ENCODE measurements around the gene CLASP1.
"Not testable (repeated sequence)": the region's sequence is repeated elsewhere in the genome, so short reads cannot be mapped to it uniquely, and the experiment has no call there.

The CLASP1 gene

GRCh38 chr2:121398853-121399252 is 250.4 kb downstream of the CLASP1 start:
- Mint-ChIP-seq H3K4me3 (no peak overlapping the region), H3K27ac (no peak overlapping the region), H3K36me3 (ENCODE audit: insufficient read depth) (peaks cover 37% of the 10 kb centered on the region), H3K9me3 (no peaks in the 10 kb centered on the region), H3K27me3 (no peaks in the 10 kb centered on the region), H3K4me1 (ENCODE audit: low read depth in 2 of 2) (no peaks in the 10 kb centered on the region)
- DNase-seq (no peak), ATAC-seq (replicated peaks) (no peak)

DNA sequence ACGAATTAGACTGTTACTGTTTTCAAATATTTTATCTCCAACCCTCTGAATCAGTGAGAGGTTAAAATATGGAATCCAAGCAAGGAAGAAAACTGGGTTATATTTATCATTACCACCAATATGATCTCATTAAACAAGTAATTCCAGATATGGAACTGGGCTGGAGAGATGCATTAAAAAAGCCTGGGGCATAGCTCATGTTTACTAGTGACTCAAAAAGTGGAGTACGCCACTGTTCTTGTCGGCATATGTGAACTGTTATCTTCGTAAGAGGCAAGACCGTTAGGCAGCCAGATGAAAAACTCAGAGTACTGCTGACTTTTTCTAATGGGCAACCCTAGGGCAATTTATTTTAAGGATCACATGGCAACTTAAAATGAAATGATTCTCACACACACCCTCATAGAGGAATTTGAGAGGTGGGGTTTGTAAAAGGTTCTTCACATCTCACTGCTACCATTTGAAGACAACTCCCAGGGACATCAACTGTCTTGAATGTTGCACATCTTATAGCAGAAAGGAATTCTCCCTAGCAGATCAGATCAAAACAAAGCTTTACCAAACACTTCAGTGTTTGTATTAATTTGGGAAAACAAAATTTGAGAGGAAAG is 259.1 kb downstream of the CLASP1 start:
- DNase-seq (no peak), ATAC-seq (replicated peaks) (no peak)
- H3K27me3 Mint-ChIP-seq: no peaks in the 10 kb centered on the region
- no peaks in the 10 kb centered on the region for H3K9me3 Mint-ChIP-seq
- H3K27ac Mint-ChIP-seq: no peak overlapping the region
- no peak overlapping the region for H3K4me3 Mint-ChIP-seq
- peaks cover 0 to 4% of the 10 kb centered on the region in 2 donors for H3K4me1 Mint-ChIP-seq (ENCODE audit: low read depth in 2 of 2)
- H3K36me3 Mint-ChIP-seq (ENCODE audit: insufficient read depth): peaks cover 50% of the 10 kb centered on the region

DNA sequence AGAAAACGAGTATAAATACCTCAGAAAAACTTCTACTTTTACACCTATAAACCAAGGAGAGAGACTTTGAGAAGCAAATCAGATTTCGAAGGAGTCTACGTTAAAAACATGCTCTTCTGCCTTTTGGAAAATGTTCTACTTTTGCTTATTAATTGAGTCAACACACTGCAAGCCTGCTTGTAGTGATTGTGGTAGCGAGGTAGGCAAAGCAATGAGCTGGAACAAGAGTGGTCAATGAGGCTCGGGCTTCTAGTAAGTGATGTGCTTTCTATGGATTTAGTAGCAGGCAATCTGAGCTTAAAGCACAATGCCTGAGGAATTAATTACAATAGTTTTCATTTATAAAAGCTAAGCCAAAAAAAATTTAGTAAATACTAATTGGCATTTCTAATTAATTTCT is 260.9 kb downstream of the CLASP1 start:
- Mint-ChIP-seq H3K9me3 (no peaks in the 10 kb centered on the region), H3K36me3 (ENCODE audit: insufficient read depth) (peaks cover 46% of the 10 kb centered on the region), H3K4me3 (no peak overlapping the region), H3K27me3 (no peaks in the 10 kb centered on the region), H3K27ac (peak overlapping the region in 1 of 2 donors; percentile 61), H3K4me1 (ENCODE audit: low read depth in 2 of 2) (peaks cover 0 to 4% of the 10 kb centered on the region in 2 donors)
- DNase-seq (no peak), ATAC-seq (replicated peaks) (no peak)

DNA sequence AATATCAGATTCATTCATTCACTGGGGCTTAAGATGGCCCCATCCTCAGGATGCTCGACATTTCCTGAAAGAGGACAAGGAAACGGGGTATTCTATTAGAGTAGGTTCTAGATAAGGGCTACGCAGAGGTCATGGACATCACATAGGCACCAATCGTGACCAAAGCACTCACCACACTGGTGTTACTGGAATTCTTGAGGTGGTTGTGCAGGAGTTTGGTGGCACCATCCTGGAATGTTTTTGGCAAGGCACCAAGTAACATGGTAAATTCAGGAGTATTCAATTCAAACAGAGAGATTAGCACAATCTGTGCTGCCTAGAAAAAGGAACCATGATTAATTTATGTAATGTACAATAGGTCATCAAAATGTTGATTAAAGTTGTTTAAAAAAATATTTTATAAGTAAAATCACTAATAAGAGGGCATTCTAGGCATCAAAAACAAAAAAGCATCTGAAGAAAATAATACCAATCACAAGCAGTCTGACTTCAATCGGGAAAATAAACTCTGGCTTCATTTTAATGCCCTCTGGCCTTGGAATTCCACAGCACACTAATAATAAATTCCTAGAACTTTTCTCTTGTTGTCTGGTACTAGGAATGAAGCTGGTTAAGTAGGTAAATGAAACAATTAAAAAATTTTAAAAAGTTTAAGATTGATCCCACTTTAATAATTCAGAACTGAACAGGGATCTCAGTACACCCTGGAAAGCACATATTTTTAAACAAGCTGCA is 261.5 kb downstream of the CLASP1 start:
- Mint-ChIP-seq H3K27ac (peak overlapping the region in 1 of 2 donors; percentile 61), H3K36me3 (ENCODE audit: insufficient read depth) (peaks cover 42% of the 10 kb centered on the region), H3K4me1 (ENCODE audit: low read depth in 2 of 2) (peaks cover 2 to 4% of the 10 kb centered on the region in 2 donors), H3K27me3 (no peaks in the 10 kb centered on the region), H3K9me3 (no peaks in the 10 kb centered on the region), H3K4me3 (no peak overlapping the region)
- DNase-seq (no peak), ATAC-seq (replicated peaks) (no peak)

DNA sequence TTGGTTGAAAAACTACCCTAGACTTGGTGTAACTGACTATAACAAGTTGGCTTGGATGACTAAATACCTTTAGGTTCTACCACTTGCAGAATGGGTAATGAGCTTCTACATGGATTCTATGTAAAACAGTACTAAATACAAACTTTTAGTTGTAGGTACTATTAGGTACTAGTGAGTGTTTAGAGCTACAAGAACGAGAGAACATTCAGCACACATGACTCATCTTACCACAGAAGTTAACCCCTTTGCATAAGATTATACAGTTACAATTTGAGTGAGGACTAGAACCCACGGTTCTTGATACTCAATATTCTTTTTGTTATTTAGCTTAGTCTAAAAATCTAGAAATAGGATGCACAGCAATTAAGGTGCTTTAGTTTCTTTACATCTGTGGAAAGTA is 262.6 kb downstream of the CLASP1 start:
- Mint-ChIP-seq H3K9me3 (no peaks in the 10 kb centered on the region), H3K27ac (no peak overlapping the region), H3K4me1 (ENCODE audit: low read depth in 2 of 2) (peaks cover 2 to 4% of the 10 kb centered on the region in 2 donors), H3K27me3 (no peaks in the 10 kb centered on the region), H3K36me3 (ENCODE audit: insufficient read depth) (peaks cover 49% of the 10 kb centered on the region), H3K4me3 (no peak overlapping the region)
- ATAC-seq (replicated peaks): no peak
- DNase-seq: no peak

DNA sequence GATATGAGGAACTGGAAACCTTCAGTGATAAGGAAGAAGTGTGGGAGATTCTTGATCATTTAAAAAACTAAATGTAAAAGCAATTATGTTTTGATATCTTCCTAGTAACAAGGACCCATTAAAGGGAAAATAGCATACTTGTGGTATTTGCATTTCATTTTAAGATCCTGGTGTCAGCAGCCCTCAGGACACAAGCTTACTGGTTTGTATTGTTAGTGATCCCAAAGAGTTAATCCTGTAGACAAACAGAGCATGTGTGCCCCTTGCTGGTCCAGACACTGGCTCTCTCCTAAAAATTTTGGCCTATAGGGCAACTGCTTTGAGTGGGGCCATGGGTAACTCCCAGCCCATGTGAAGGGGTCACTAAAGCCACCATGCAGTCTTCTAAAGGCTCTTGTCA is 263.2 kb downstream of the CLASP1 start:
- DNase-seq (no peak), ATAC-seq (replicated peaks) (no peak)
- Mint-ChIP-seq H3K9me3 (no peaks in the 10 kb centered on the region), H3K27me3 (no peaks in the 10 kb centered on the region), H3K4me1 (ENCODE audit: low read depth in 2 of 2) (peaks cover 2 to 4% of the 10 kb centered on the region in 2 donors), H3K4me3 (no peak overlapping the region), H3K27ac (no peak overlapping the region), H3K36me3 (ENCODE audit: insufficient read depth) (peaks cover 49% of the 10 kb centered on the region)

DNA sequence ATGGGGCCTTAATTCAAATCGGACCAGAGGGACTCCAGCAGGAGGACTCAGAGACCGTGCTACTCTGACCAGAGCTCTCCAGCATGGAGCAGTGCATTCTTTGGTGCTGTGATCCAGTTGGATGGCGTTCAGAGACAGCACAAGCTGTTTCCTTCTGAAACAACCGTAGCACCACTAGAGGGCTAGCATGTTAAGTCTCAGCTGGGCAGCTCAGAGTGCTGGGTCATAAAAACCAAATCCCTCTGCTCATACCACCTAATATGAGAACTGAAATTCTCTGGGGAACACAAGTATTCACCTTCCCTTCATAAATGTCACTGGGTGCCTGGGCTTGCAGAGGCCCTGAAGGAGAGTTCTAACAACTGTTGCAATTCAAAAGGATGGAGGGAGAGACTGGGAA is 266.5 kb downstream of the CLASP1 start:
- H3K36me3 Mint-ChIP-seq (ENCODE audit: insufficient read depth): peaks cover 57% of the 10 kb centered on the region
- H3K4me3 Mint-ChIP-seq: no peak overlapping the region
- ATAC-seq (replicated peaks) (no peak), DNase-seq (no peak)
- no peaks in the 10 kb centered on the region for H3K27me3 Mint-ChIP-seq
- H3K4me1 Mint-ChIP-seq (ENCODE audit: low read depth in 2 of 2): peaks cover 0 to 2% of the 10 kb centered on the region in 2 donors
- H3K27ac Mint-ChIP-seq: no peak overlapping the region
- no peaks in the 10 kb centered on the region for H3K9me3 Mint-ChIP-seq

DNA sequence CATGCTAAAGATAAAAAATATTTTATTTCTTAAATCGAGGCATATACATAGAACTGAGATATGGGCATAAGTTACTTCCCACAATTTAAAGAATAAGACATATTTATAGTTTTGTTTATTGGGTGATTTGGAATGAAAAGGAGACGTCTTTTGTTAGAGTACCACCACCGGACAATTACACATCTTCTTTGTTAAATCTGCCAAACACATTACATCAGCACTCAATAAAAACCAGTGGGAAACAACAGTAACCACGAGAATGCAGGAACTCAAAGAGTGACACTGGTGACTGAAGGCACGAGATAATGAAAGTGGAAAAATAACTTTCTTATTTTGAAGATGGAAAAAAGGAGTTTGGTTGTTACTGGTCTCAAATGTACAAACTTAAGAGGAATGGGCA is 271.6 kb downstream of the CLASP1 start:
- Mint-ChIP-seq H3K36me3 (ENCODE audit: insufficient read depth) (peaks cover 50% of the 10 kb centered on the region), H3K27ac (no peak overlapping the region), H3K27me3 (no peaks in the 10 kb centered on the region), H3K9me3 (no peaks in the 10 kb centered on the region), H3K4me3 (no peak overlapping the region), H3K4me1 (ENCODE audit: low read depth in 2 of 2) (peaks cover 0 to 2% of the 10 kb centered on the region in 2 donors)
- no peak for ATAC-seq (replicated peaks)
- DNase-seq: no peak

- no peak overlapping the region for H3K27ac Mint-ChIP-seq
- H3K9me3 Mint-ChIP-seq: no peaks in the 10 kb centered on the region
- no peak overlapping the region for H3K4me3 Mint-ChIP-seq
- H3K27me3 Mint-ChIP-seq: no peaks in the 10 kb centered on the region
- peaks cover 0 to 2% of the 10 kb centered on the region in 2 donors for H3K4me1 Mint-ChIP-seq (ENCODE audit: low read depth in 2 of 2)
- DNase-seq: no peak
- H3K36me3 Mint-ChIP-seq (ENCODE audit: insufficient read depth): peaks cover 43% of the 10 kb centered on the region
- no peak for ATAC-seq (replicated peaks)
Measured at GRCh38 chr2:121376535-121377250, 272.6 kb downstream of the CLASP1 start.

GRCh38 chr2:121375621-121376159 is 273.6 kb downstream of the CLASP1 start:
- ATAC-seq (replicated peaks): no peak
- Mint-ChIP-seq H3K4me3 (no peak overlapping the region), H3K36me3 (ENCODE audit: insufficient read depth) (peaks cover 40% of the 10 kb centered on the region), H3K9me3 (no peaks in the 10 kb centered on the region), H3K4me1 (ENCODE audit: low read depth in 2 of 2) (peaks cover 0 to 2% of the 10 kb centered on the region in 2 donors), H3K27me3 (no peaks in the 10 kb centered on the region), H3K27ac (no peak overlapping the region)
- no peak for DNase-seq

DNA sequence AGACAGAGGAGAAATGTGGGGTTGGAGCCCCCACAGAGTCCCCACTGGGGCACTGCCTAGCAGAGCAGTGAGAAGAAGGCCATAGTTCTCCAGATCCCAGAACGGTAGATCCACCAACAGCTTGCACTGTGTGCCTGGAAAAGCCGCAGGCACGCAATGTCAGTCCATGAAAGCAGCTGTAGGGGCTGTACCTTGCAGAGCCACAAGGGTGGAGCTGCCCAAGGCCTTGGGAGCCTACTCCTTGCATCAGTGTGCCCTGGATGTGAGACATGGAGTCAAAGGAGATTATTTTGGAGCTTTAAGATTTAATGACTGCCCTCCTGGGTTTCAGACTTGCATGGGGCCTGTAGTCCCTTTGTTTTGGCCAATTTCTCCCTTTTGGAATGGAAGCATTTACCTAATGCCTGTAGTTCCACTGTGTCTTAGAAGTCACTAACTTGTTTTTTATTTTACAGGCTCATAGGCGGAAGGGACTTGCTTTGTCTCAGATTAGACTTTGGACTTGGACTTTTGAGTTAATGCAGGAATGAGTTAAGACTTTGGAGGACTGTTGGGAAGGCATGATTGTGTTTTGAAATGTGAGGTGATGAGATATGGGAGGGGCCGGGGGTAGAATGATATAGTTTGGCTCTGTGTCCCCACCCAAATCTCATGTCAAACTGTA is 274.7 kb downstream of the CLASP1 start:
- not testable (repeated sequence) for H3K27me3 Mint-ChIP-seq; H3K27ac Mint-ChIP-seq; ATAC-seq (replicated peaks); H3K4me3 Mint-ChIP-seq; H3K9me3 Mint-ChIP-seq; H3K4me1 Mint-ChIP-seq (ENCODE audit: low read depth in 2 of 2); DNase-seq
- peaks cover 47% of the 10 kb centered on the region for H3K36me3 Mint-ChIP-seq (ENCODE audit: insufficient read depth)

DNA sequence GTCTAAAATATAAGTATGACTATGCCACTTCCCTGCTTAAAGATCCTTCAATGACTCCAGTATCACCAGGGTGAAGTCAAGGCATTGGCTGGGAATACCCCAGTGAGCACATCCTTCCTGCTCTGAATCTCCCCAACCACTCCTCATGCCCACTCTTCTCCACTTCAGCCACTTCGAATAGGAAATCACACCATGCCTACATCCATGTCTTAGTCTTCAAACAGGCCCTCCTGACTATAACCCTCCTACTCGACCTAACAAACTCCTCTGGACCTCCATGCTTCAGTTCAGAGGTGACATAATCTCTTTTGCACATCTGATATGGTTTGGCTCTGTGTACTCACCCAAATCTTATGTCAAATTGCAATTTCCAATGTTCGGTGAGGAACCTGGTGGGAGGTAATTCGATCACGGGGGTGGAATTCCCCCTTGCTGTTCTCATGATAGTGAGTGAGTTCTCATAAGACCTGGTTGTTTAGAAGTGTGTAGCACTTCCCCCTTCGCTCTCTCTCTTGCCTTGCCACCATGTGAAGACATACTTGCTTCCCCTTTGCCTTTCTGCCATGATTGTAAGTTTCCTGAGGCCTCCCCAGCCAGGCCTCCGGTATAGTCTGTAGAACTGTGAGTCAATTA is 276.4 kb downstream of the CLASP1 start:
- Mint-ChIP-seq H3K27me3 (no peaks in the 10 kb centered on the region), H3K27ac (peak overlapping the region; percentile 22 to 69), H3K36me3 (ENCODE audit: insufficient read depth) (peaks cover 40% of the 10 kb centered on the region), H3K4me1 (ENCODE audit: low read depth in 2 of 2) (peaks cover 0 to 2% of the 10 kb centered on the region in 2 donors), H3K9me3 (no peaks in the 10 kb centered on the region), H3K4me3 (no peak overlapping the region)
- ATAC-seq (replicated peaks) (no peak), DNase-seq (no peak)

GRCh38 chr2:121372082-121372481 is 277.2 kb downstream of the CLASP1 start:
- H3K36me3 Mint-ChIP-seq (ENCODE audit: insufficient read depth): peaks cover 37% of the 10 kb centered on the region
- H3K4me3 Mint-ChIP-seq: no peak overlapping the region

More at GRCh38 chr2:121372082-121372481, 277.2 kb downstream of the CLASP1 start:
- Mint-ChIP-seq H3K27ac (peak overlapping the region in 1 of 2 donors; percentile 69), H3K4me1 (ENCODE audit: low read depth in 2 of 2) (peaks cover 0 to 2% of the 10 kb centered on the region in 2 donors), H3K27me3 (no peaks in the 10 kb centered on the region), H3K9me3 (no peaks in the 10 kb centered on the region)
- DNase-seq (no peak), ATAC-seq (replicated peaks) (no peak)

All from effector memory CD8-positive, alpha-beta T cell (primary cell).